ENCODE results near the gene DUSP5. TPM values are rescaled to one million over a fixed set of nuclear protein-coding genes. Genes with fewer than 3 reads are reported as not detected.

Gene DUSP5
- total RNA-seq, 1 donor from 2014 or later = 2.4 TPM

GRCh38 chr10:110508159-110508788 is 10.6 kb downstream of the DUSP5 start:
- H3K9me3 Mint-ChIP-seq (ENCODE audit: unreplicated experiment) = no peaks in the 10 kb centered on the region
- peaks cover 10% of the 10 kb centered on the region for H3K4me1 Mint-ChIP-seq (ENCODE audit: low read depth, unreplicated experiment)

GRCh38 chr10:110508806-110509544 is 11.3 kb downstream of the DUSP5 start:
- Mint-ChIP-seq H3K27ac (ENCODE audit: unreplicated experiment) (no peak overlapping the region), H3K4me3 (ENCODE audit: unreplicated experiment) (no peak overlapping the region), H3K9me3 (ENCODE audit: unreplicated experiment) (no peaks in the 10 kb centered on the region), H3K27me3 (ENCODE audit: unreplicated experiment) (no peaks in the 10 kb centered on the region), H3K4me1 (ENCODE audit: low read depth, unreplicated experiment) (peaks cover 5% of the 10 kb centered on the region), H3K36me3 (ENCODE audit: unreplicated experiment) (no peaks in the 10 kb centered on the region)
- DNase-seq = no peak
- TF ChIP-seq, protein P1, sequence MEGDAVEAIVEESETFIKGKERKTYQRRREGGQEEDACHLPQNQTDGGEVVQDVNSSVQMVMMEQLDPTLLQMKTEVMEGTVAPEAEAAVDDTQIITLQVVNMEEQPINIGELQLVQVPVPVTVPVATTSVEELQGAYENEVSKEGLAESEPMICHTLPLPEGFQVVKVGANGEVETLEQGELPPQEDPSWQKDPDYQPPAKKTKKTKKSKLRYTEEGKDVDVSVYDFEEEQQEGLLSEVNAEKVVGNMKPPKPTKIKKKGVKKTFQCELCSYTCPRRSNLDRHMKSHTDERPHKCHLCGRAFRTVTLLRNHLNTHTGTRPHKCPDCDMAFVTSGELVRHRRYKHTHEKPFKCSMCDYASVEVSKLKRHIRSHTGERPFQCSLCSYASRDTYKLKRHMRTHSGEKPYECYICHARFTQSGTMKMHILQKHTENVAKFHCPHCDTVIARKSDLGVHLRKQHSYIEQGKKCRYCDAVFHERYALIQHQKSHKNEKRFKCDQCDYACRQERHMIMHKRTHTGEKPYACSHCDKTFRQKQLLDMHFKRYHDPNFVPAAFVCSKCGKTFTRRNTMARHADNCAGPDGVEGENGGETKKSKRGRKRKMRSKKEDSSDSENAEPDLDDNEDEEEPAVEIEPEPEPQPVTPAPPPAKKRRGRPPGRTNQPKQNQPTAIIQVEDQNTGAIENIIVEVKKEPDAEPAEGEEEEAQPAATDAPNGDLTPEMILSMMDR (IDR thresholded peaks at IDR 0.05; ENCODE audit: partially characterized antibody, unreplicated experiment) = no peak

More at GRCh38 chr10:110508159-110508788, 10.6 kb downstream of the DUSP5 start:
- no peak for DNase-seq
- H3K36me3 Mint-ChIP-seq (ENCODE audit: unreplicated experiment) = no peaks in the 10 kb centered on the region
- no peaks in the 10 kb centered on the region for H3K27me3 Mint-ChIP-seq (ENCODE audit: unreplicated experiment)
- no peak overlapping the region for H3K27ac Mint-ChIP-seq (ENCODE audit: unreplicated experiment)
- TF ChIP-seq, protein P1 (IDR thresholded peaks at IDR 0.05; ENCODE audit: partially characterized antibody, unreplicated experiment) = no peak
- no peak overlapping the region for H3K4me3 Mint-ChIP-seq (ENCODE audit: unreplicated experiment)

- Mint-ChIP-seq H3K36me3 (ENCODE audit: unreplicated experiment) (no peaks in the 10 kb centered on the region), H3K9me3 (ENCODE audit: unreplicated experiment) (no peaks in the 10 kb centered on the region), H3K27ac (ENCODE audit: unreplicated experiment) (no peak overlapping the region), H3K4me1 (ENCODE audit: low read depth, unreplicated experiment) (peaks cover 5% of the 10 kb centered on the region), H3K27me3 (ENCODE audit: unreplicated experiment) (no peaks in the 10 kb centered on the region), H3K4me3 (ENCODE audit: unreplicated experiment) (no peak overlapping the region)
- DNase-seq = no peak
- TF ChIP-seq, protein P1 (IDR thresholded peaks at IDR 0.05; ENCODE audit: partially characterized antibody, unreplicated experiment) = no peak
Observed at GRCh38 chr10:110509560-110509959, 11.9 kb downstream of the DUSP5 start.

GRCh38 chr10:110510086-110510485 is 12.4 kb downstream of the DUSP5 start:
- no peak overlapping the region for H3K27ac Mint-ChIP-seq (ENCODE audit: unreplicated experiment)
- H3K4me3 Mint-ChIP-seq (ENCODE audit: unreplicated experiment) = no peak overlapping the region
- no peaks in the 10 kb centered on the region for H3K36me3 Mint-ChIP-seq (ENCODE audit: unreplicated experiment)
- TF ChIP-seq, protein P1 (IDR thresholded peaks at IDR 0.05; ENCODE audit: partially characterized antibody, unreplicated experiment) = no peak
- no peaks in the 10 kb centered on the region for H3K27me3 Mint-ChIP-seq (ENCODE audit: unreplicated experiment)
- H3K9me3 Mint-ChIP-seq (ENCODE audit: unreplicated experiment) = no peaks in the 10 kb centered on the region
- H3K4me1 Mint-ChIP-seq (ENCODE audit: low read depth, unreplicated experiment) = peaks cover 5% of the 10 kb centered on the region
- DNase-seq = no peak

GRCh38 chr10:110510730-110511129 is 13.0 kb downstream of the DUSP5 start:
- H3K27ac Mint-ChIP-seq (ENCODE audit: unreplicated experiment) = no peak overlapping the region

More at GRCh38 chr10:110510730-110511129, 13.0 kb downstream of the DUSP5 start:
- no peak for DNase-seq
- H3K4me3 Mint-ChIP-seq (ENCODE audit: unreplicated experiment) = no peak overlapping the region
- H3K36me3 Mint-ChIP-seq (ENCODE audit: unreplicated experiment) = no peaks in the 10 kb centered on the region
- TF ChIP-seq, protein P1 (IDR thresholded peaks at IDR 0.05; ENCODE audit: partially characterized antibody, unreplicated experiment) = no peak
- no peaks in the 10 kb centered on the region for H3K9me3 Mint-ChIP-seq (ENCODE audit: unreplicated experiment)
- H3K27me3 Mint-ChIP-seq (ENCODE audit: unreplicated experiment) = no peaks in the 10 kb centered on the region
- peaks cover 5% of the 10 kb centered on the region for H3K4me1 Mint-ChIP-seq (ENCODE audit: low read depth, unreplicated experiment)
